T-helper 2 cell treated with Interferon-gamma antibody and Interleukin-4, amounts not matched to agents 5 μg/mL and 100 μg/mL, for 36 hours (primary cell): ENCODE data around the gene ASH1L.
"Not testable (repeated sequence)": the region's sequence is repeated elsewhere in the genome, so short reads cannot be mapped to it uniquely, and the experiment has no call there.

Experiments
- DNase-seq: peaks from one replicate; pipeline ENCODE4 v3.0.0; 2021; ENCODE audit warnings: low spot score
- H3K27ac Mint-ChIP-seq: one replicate; pipeline ENCODE4 v1.8.0; 2021; ENCODE audit warnings: mild to moderate bottlenecking, mixed read lengths
- H3K27me3 Mint-ChIP-seq: one replicate; pipeline ENCODE4 v1.8.0; 2021; ENCODE audit warnings: low read depth, mixed read lengths
- H3K36me3 Mint-ChIP-seq: one replicate; pipeline ENCODE4 v1.8.0; 2021; ENCODE audit warnings: low read depth, mixed read lengths
- H3K4me1 Mint-ChIP-seq: one replicate; pipeline ENCODE4 v1.8.0; 2021; ENCODE audit warnings: low read depth, mixed read lengths
- H3K4me3 Mint-ChIP-seq: one replicate; pipeline ENCODE4 v1.8.0; 2022; ENCODE audit warnings: mild to moderate bottlenecking, moderate library complexity, mixed read lengths
- H3K9me3 Mint-ChIP-seq: one replicate; pipeline ENCODE4 v1.8.0; 2021; ENCODE audit warnings: mixed read lengths

Gene ASH1L

GRCh38 chr1:155300553-155301329 is 261.9 kb downstream of the ASH1L start:
- no peak overlapping the region for H3K27ac Mint-ChIP-seq
- H3K36me3 Mint-ChIP-seq, result no peaks in the 10 kb centered on the region
- H3K4me3 Mint-ChIP-seq, result no peak overlapping the region

DNA sequence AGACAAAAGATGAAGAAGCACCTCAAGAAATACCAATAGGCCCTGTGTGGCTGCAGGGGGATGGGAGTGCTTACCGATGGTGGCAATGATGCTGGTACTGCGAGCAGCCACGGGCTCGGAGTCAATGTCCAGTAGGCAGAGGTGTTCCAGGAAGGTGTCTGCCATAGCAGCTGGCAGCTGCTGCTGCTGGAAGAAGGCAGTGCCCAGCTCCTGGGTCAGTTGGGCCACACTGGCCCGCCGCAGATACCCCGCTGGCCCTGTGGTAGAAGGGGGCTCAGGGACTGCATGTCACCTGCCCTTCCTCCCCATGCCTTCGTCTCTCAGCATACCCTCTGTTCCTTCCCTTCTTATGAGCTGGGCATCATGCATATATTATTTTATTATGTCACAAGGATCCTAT is 262.6 kb downstream of the ASH1L start:
- no peaks in the 10 kb centered on the region for H3K9me3 Mint-ChIP-seq
- no peak for DNase-seq
- H3K27ac Mint-ChIP-seq, result no peak overlapping the region
- H3K4me3 Mint-ChIP-seq, result no peak overlapping the region
- peaks cover 7% of the 10 kb centered on the region for H3K4me1 Mint-ChIP-seq
- H3K36me3 Mint-ChIP-seq, result no peaks in the 10 kb centered on the region
- H3K27me3 Mint-ChIP-seq, result peaks cover 25% of the 10 kb centered on the region

More at GRCh38 chr1:155300553-155301329, 261.9 kb downstream of the ASH1L start:
- DNase-seq, result no peak
- peaks cover 21% of the 10 kb centered on the region for H3K27me3 Mint-ChIP-seq
- H3K4me1 Mint-ChIP-seq, result peaks cover 5% of the 10 kb centered on the region
- no peaks in the 10 kb centered on the region for H3K9me3 Mint-ChIP-seq

- no peak overlapping the region for H3K4me3 Mint-ChIP-seq
- H3K36me3 Mint-ChIP-seq, result no peaks in the 10 kb centered on the region
- H3K27me3 Mint-ChIP-seq, result peaks cover 41% of the 10 kb centered on the region
- no peaks in the 10 kb centered on the region for H3K9me3 Mint-ChIP-seq
- no peak for DNase-seq
- no peak overlapping the region for H3K27ac Mint-ChIP-seq
- peaks cover 11% of the 10 kb centered on the region for H3K4me1 Mint-ChIP-seq
Observed at GRCh38 chr1:155297384-155297783, 265.2 kb downstream of the ASH1L start.

DNA sequence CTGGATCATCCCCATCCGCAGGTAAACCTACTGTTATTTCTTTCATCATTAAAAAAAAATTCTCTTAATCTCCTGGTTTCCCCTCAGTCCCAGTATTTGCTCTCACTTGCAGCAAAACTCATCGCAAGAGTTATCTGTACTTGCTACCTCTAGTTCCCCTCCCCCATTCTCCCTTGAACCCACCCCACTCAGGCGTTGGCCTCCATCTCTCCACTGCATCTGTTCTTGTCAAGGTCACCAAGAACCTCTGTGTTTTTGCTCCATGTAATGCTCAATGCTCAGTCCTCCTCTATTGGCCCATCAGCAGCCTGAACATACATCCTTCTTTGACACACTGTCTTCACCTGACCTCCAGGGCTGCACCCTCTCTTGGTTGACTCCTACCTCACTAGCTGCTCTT is 265.9 kb downstream of the ASH1L start:
- DNase-seq, result no peak
- H3K9me3 Mint-ChIP-seq, result no peaks in the 10 kb centered on the region
- H3K4me3 Mint-ChIP-seq, result no peak overlapping the region
- no peaks in the 10 kb centered on the region for H3K36me3 Mint-ChIP-seq
- peaks cover 11% of the 10 kb centered on the region for H3K4me1 Mint-ChIP-seq
- H3K27me3 Mint-ChIP-seq, result peaks cover 44% of the 10 kb centered on the region
- H3K27ac Mint-ChIP-seq, result no peak overlapping the region

DNA sequence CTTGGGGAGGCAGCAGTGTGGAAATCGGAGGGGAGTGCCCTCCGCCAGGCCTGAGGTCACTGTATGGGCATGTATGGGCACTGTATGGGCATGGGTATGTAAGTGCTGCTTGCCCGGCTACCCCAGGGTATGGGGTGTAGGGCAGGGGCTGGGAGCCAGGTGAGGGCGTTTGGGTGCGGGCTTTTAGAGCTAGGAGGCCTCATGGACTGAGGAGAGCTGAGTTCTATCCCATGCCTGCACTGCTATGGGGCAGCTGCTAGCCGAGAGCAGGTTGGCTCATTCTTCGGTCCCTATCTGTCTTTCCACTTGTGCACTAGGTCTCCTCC is 266.7 kb downstream of the ASH1L start:
- Mint-ChIP-seq H3K36me3 (no peaks in the 10 kb centered on the region), H3K4me1 (peaks cover 11% of the 10 kb centered on the region), H3K9me3 (no peaks in the 10 kb centered on the region), H3K4me3 (no peak overlapping the region), H3K27ac (no peak overlapping the region), H3K27me3 (peaks cover 44% of the 10 kb centered on the region)
- DNase-seq, result no peak

- Mint-ChIP-seq H3K4me1 (peaks cover 11% of the 10 kb centered on the region), H3K36me3 (no peaks in the 10 kb centered on the region), H3K27me3 (peaks cover 44% of the 10 kb centered on the region), H3K4me3 (no peak overlapping the region), H3K9me3 (no peaks in the 10 kb centered on the region), H3K27ac (no peak overlapping the region)
- no peak for DNase-seq
Observed at GRCh38 chr1:155295183-155295941, 267.2 kb downstream of the ASH1L start.

GRCh38 chr1:155294520-155295182 is 268.0 kb downstream of the ASH1L start:
- Mint-ChIP-seq H3K4me3 (peak overlapping the region; percentile 66), H3K27ac (no peak overlapping the region), H3K36me3 (no peaks in the 10 kb centered on the region), H3K27me3 (peaks cover 47% of the 10 kb centered on the region), H3K9me3 (no peaks in the 10 kb centered on the region), H3K4me1 (peaks cover 11% of the 10 kb centered on the region)
- DNase-seq, result no peak

DNA sequence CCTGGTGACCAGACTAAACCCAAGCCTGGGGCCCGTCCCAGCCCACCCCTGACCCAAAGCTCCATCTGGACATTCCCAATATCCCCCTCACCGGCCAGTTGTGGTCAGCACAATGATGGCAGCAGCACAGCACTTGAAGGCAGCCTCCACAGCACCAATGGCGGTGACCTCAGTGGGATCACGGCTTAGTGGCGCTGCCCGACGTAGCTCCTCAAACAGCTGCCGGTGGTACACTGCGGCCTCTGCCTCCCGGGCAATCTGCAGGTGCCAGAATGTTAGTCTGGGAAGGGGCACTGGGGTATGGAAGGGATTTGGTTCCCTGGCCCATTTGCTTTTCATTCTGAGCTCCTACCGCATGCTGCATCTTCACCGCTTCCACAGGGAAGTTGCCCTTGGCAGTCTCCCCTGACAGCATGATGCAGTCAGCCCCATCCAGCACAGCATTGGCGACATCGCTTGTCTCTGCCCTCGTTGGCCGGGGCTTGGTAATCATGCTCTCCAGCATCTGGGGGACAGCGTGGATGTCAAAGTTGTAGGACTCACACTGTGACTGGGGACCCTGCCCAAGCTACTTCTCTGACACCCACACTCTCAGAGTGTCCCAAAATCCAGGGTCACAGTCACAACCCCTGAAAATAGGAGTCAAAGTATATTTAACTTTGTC is 269.4 kb downstream of the ASH1L start:
- Mint-ChIP-seq H3K27ac (no peak overlapping the region), H3K4me1 (peaks cover 9% of the 10 kb centered on the region), H3K4me3 (no peak overlapping the region), H3K9me3 (no peaks in the 10 kb centered on the region), H3K27me3 (peaks cover 47% of the 10 kb centered on the region), H3K36me3 (no peaks in the 10 kb centered on the region)
- no peak for DNase-seq

DNA sequence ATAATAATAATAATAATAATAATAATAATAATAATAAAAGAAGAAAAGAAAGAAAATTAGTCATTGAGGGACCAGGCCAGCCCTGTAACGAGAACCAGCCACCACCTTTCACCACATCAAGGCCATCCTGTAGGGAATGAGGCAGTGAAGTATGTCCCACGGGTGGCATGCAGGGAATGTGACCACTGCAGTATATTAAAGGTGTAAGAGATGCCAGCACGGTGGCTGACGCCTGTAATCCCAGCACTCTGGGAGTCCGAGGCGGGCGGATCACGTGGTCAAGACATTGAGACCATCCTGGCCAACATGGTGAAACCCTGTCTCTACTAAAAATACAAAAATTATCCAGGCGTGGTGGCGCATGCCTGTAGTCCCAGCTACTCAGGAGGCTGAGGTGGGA is 271.6 kb downstream of the ASH1L start:
- H3K4me3 Mint-ChIP-seq, H3K27ac Mint-ChIP-seq, H3K9me3 Mint-ChIP-seq, DNase-seq, H3K4me1 Mint-ChIP-seq, H3K36me3 Mint-ChIP-seq: not testable (repeated sequence)
- peaks cover 29% of the 10 kb centered on the region for H3K27me3 Mint-ChIP-seq

- H3K9me3 Mint-ChIP-seq, result no peaks in the 10 kb centered on the region
- no peak overlapping the region for H3K27ac Mint-ChIP-seq
- H3K27me3 Mint-ChIP-seq, result peaks cover 6% of the 10 kb centered on the region
- H3K4me3 Mint-ChIP-seq, result no peak overlapping the region
- no peaks in the 10 kb centered on the region for H3K4me1 Mint-ChIP-seq
- no peak for DNase-seq
- H3K36me3 Mint-ChIP-seq, result no peaks in the 10 kb centered on the region
Observed at GRCh38 chr1:155287987-155288543, 274.5 kb downstream of the ASH1L start.

GRCh38 chr1:155286544-155286943 is 276.1 kb downstream of the ASH1L start:
- Mint-ChIP-seq H3K4me3 (no peak overlapping the region), H3K9me3 (no peaks in the 10 kb centered on the region), H3K27ac (no peak overlapping the region), H3K36me3 (no peaks in the 10 kb centered on the region), H3K27me3 (peaks cover 3% of the 10 kb centered on the region), H3K4me1 (no peaks in the 10 kb centered on the region)
- no peak for DNase-seq

DNA sequence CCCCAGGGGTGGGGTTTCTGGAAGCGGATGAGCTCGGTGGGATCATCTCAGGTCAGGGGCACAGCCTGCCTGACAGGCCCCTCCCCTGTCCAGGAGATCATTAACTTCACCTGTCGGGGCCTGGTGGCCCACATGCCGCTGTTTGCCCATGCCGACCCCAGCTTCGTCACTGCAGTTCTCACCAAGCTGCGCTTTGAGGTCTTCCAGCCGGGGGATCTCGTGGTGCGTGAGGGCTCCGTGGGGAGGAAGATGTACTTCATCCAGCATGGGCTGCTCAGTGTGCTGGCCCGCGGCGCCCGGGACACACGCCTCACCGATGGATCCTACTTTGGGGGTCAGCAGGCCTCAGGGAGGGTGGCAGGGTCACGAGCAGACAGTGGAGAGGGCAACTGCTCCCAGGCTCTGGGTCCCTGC is 277.0 kb downstream of the ASH1L start:
- Mint-ChIP-seq H3K36me3 (no peaks in the 10 kb centered on the region), H3K4me1 (no peaks in the 10 kb centered on the region), H3K4me3 (no peak overlapping the region), H3K27ac (no peak overlapping the region), H3K9me3 (no peaks in the 10 kb centered on the region), H3K27me3 (peaks cover 3% of the 10 kb centered on the region)
- DNase-seq, result no peak
